ENCODE measurements around the gene RNF20.

The RNF20 gene

GRCh38 chr9:101562966-101563365 is 29.3 kb downstream of the RNF20 start:
- Histone ChIP-seq H3K79me1 (replicated peaks; ENCODE audit: low read length, poor library complexity, severe bottlenecking) (peaks cover 9% of the 10 kb centered on the region), H2BK120ac (ENCODE audit: low read depth, low read length) (no peak overlapping the region), H3K4ac (ENCODE audit: low read depth in 1 of 2, low read length in 2 of 2) (no peak overlapping the region), H2BK12ac (ENCODE audit: low read length in 2 of 2) (no peak overlapping the region), H3K18ac (ENCODE audit: low read depth in 1 of 2, low read length in 2 of 2) (no peak overlapping the region), H3K9me3 (ENCODE audit: control insufficient read depth, low read length) (peaks cover 10% of the 10 kb centered on the region), H3K4me2 (ENCODE audit: low read length, poor library complexity, severe bottlenecking) (no peak overlapping the region), H3K36me3 (ENCODE audit: control insufficient read depth in 1 of 2, insufficient read depth in 2 of 2, low read depth in 1 of 2, low read length in 2 of 2) (peaks cover 9 to 79% of the 10 kb centered on the region in 2 experiments), H2AK5ac (ENCODE audit: low read length, severe bottlenecking) (no peak overlapping the region), H3K14ac (ENCODE audit: low read length in 2 of 2) (no peak overlapping the region), H3K4me3 (ENCODE audit: insufficient read depth in 1 of 2, low read depth in 1 of 2, low read length in 2 of 2) (no peak overlapping the region), H3K9ac (ENCODE audit: low read length) (no peak overlapping the region), H3K4me1 (ENCODE audit: control insufficient read depth, insufficient read depth, low read depth, low read length) (no peaks in the 10 kb centered on the region), H4K91ac (ENCODE audit: low read length) (no peak overlapping the region), H4K8ac (ENCODE audit: low read length) (no peak overlapping the region), H2AFZ (ENCODE audit: low read depth, low read length) (no peak overlapping the region), H3K27me3 (ENCODE audit: control insufficient read depth in 1 of 2, insufficient read depth in 1 of 2, low read length in 2 of 2) (no peaks in the 10 kb centered on the region), H3K27ac (ENCODE audit: low read length, poor library complexity, severe bottlenecking) (no peak overlapping the region), H2BK5ac (ENCODE audit: low read depth, low read length, poor library complexity, severe bottlenecking) (no peak overlapping the region), H2BK15ac (ENCODE audit: low read depth, poor library complexity, severe bottlenecking) (no peak overlapping the region), H3K23ac (ENCODE audit: low read length in 2 of 2) (no peak overlapping the region)
- no peak for DNase-seq
- 94% methylated on average over 1 of the region's 1 CpG for WGBS

DNA sequence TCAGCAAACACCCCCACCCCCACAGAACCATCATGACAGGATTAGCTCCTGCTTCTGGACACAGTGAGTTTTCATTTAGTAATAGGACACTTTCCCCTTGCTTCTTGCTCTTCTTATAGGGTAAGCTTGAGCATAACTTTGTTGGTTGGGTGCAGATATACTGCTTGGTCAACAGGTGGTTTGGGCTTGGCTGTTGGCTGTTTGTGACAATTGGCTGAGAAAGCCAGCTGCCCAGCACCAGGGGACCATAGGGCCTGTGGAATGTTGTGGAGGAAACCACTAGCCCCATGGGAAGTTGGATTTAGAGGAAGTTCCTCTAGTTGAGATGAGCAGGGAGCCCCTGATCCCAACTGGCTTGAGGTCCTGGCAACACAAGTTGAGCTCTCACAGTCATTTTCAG is 30.6 kb downstream of the RNF20 start:
- no peak overlapping the region for H3K23ac ChIP-seq (ENCODE audit: low read length in 2 of 2)

GRCh38 chr9:101566904-101567724 is 33.5 kb downstream of the RNF20 start:
- Histone ChIP-seq H3K23ac (ENCODE audit: low read length in 2 of 2) (no peak overlapping the region), H3K27ac (ENCODE audit: low read length, poor library complexity, severe bottlenecking) (no peak overlapping the region), H2BK15ac (ENCODE audit: low read depth, poor library complexity, severe bottlenecking) (no peak overlapping the region), H3K4me3 (ENCODE audit: insufficient read depth in 1 of 2, low read depth in 1 of 2, low read length in 2 of 2) (no peak overlapping the region), H2AFZ (ENCODE audit: low read depth, low read length) (no peak overlapping the region), H3K79me1 (replicated peaks; ENCODE audit: low read length, poor library complexity, severe bottlenecking) (peaks cover 6% of the 10 kb centered on the region), H3K9me3 (ENCODE audit: control insufficient read depth, low read length) (peaks cover 5% of the 10 kb centered on the region), H3K14ac (ENCODE audit: low read length in 2 of 2) (no peak overlapping the region), H2BK120ac (ENCODE audit: low read depth, low read length) (no peak overlapping the region), H4K91ac (ENCODE audit: low read length) (no peak overlapping the region), H2AK5ac (ENCODE audit: low read length, severe bottlenecking) (no peak overlapping the region), H3K4me2 (ENCODE audit: low read length, poor library complexity, severe bottlenecking) (no peak overlapping the region), H2BK5ac (ENCODE audit: low read depth, low read length, poor library complexity, severe bottlenecking) (no peak overlapping the region), H3K4me1 (ENCODE audit: control insufficient read depth, insufficient read depth, low read depth, low read length) (no peaks in the 10 kb centered on the region), H4K8ac (ENCODE audit: low read length) (no peak overlapping the region), H3K4ac (ENCODE audit: low read depth in 1 of 2, low read length in 2 of 2) (no peak overlapping the region), H3K36me3 (ENCODE audit: control insufficient read depth in 1 of 2, insufficient read depth in 2 of 2, low read depth in 1 of 2, low read length in 2 of 2) (peaks cover 14 to 74% of the 10 kb centered on the region in 2 experiments), H2BK12ac (ENCODE audit: low read length in 2 of 2) (no peak overlapping the region), H3K27me3 (ENCODE audit: control insufficient read depth in 1 of 2, insufficient read depth in 1 of 2, low read length in 2 of 2) (no peaks in the 10 kb centered on the region), H3K18ac (ENCODE audit: low read depth in 1 of 2, low read length in 2 of 2) (no peak overlapping the region), H3K9ac (ENCODE audit: low read length) (no peak overlapping the region)
- 76% methylated on average over 3 of the region's 5 CpGs for WGBS
- peak; percentile 54 for DNase-seq

More for the DNA sequence above, 30.6 kb downstream of the RNF20 start:
- peaks cover 7% of the 10 kb centered on the region for H3K9me3 ChIP-seq (ENCODE audit: control insufficient read depth, low read length)
- no peak overlapping the region for H3K4ac ChIP-seq (ENCODE audit: low read depth in 1 of 2, low read length in 2 of 2)
- H2BK15ac ChIP-seq (ENCODE audit: low read depth, poor library complexity, severe bottlenecking), result no peak overlapping the region
- H3K79me1 ChIP-seq (replicated peaks; ENCODE audit: low read length, poor library complexity, severe bottlenecking), result peaks cover 7% of the 10 kb centered on the region
- no peak overlapping the region for H2BK12ac ChIP-seq (ENCODE audit: low read length in 2 of 2)
- no peak overlapping the region for H3K27ac ChIP-seq (ENCODE audit: low read length, poor library complexity, severe bottlenecking)
- no peak overlapping the region for H2BK5ac ChIP-seq (ENCODE audit: low read depth, low read length, poor library complexity, severe bottlenecking)
- H3K36me3 ChIP-seq (ENCODE audit: control insufficient read depth in 1 of 2, insufficient read depth in 2 of 2, low read depth in 1 of 2, low read length in 2 of 2), result peaks cover 10 to 79% of the 10 kb centered on the region in 2 experiments
- no peak for DNase-seq
- no peak overlapping the region for H2BK120ac ChIP-seq (ENCODE audit: low read depth, low read length)
- H4K8ac ChIP-seq (ENCODE audit: low read length), result no peak overlapping the region
- H2AFZ ChIP-seq (ENCODE audit: low read depth, low read length), result no peak overlapping the region
- H3K4me2 ChIP-seq (ENCODE audit: low read length, poor library complexity, severe bottlenecking), result no peak overlapping the region
- no peak overlapping the region for H3K4me3 ChIP-seq (ENCODE audit: insufficient read depth in 1 of 2, low read depth in 1 of 2, low read length in 2 of 2)
- no peak overlapping the region for H3K9ac ChIP-seq (ENCODE audit: low read length)
- H3K14ac ChIP-seq (ENCODE audit: low read length in 2 of 2), result no peak overlapping the region
- H3K27me3 ChIP-seq (ENCODE audit: control insufficient read depth in 1 of 2, insufficient read depth in 1 of 2, low read length in 2 of 2), result no peaks in the 10 kb centered on the region
- no peak overlapping the region for H2AK5ac ChIP-seq (ENCODE audit: low read length, severe bottlenecking)
- no peak overlapping the region for H4K91ac ChIP-seq (ENCODE audit: low read length)
- no peak overlapping the region for H3K18ac ChIP-seq (ENCODE audit: low read depth in 1 of 2, low read length in 2 of 2)
- no peaks in the 10 kb centered on the region for H3K4me1 ChIP-seq (ENCODE audit: control insufficient read depth, insufficient read depth, low read depth, low read length)

GRCh38 chr9:101567725-101568350 is 34.2 kb downstream of the RNF20 start:
- Histone ChIP-seq H3K36me3 (ENCODE audit: control insufficient read depth in 1 of 2, insufficient read depth in 2 of 2, low read depth in 1 of 2, low read length in 2 of 2) (peaks cover 13 to 67% of the 10 kb centered on the region in 2 experiments), H4K8ac (ENCODE audit: low read length) (no peak overlapping the region), H3K18ac (ENCODE audit: low read depth in 1 of 2, low read length in 2 of 2) (no peak overlapping the region), H3K27ac (ENCODE audit: low read length, poor library complexity, severe bottlenecking) (no peak overlapping the region), H3K9me3 (ENCODE audit: control insufficient read depth, low read length) (no peaks in the 10 kb centered on the region), H3K4me2 (ENCODE audit: low read length, poor library complexity, severe bottlenecking) (no peak overlapping the region), H3K4me1 (ENCODE audit: control insufficient read depth, insufficient read depth, low read depth, low read length) (no peaks in the 10 kb centered on the region), H3K79me1 (replicated peaks; ENCODE audit: low read length, poor library complexity, severe bottlenecking) (peaks cover 6% of the 10 kb centered on the region), H3K4me3 (ENCODE audit: insufficient read depth in 1 of 2, low read depth in 1 of 2, low read length in 2 of 2) (no peak overlapping the region), H3K23ac (ENCODE audit: low read length in 2 of 2) (no peak overlapping the region), H3K9ac (ENCODE audit: low read length) (no peak overlapping the region), H2AK5ac (ENCODE audit: low read length, severe bottlenecking) (no peak overlapping the region), H2BK120ac (ENCODE audit: low read depth, low read length) (no peak overlapping the region), H2BK15ac (ENCODE audit: low read depth, poor library complexity, severe bottlenecking) (no peak overlapping the region), H2AFZ (ENCODE audit: low read depth, low read length) (no peak overlapping the region), H3K27me3 (ENCODE audit: control insufficient read depth in 1 of 2, insufficient read depth in 1 of 2, low read length in 2 of 2) (no peaks in the 10 kb centered on the region), H2BK5ac (ENCODE audit: low read depth, low read length, poor library complexity, severe bottlenecking) (no peak overlapping the region), H3K14ac (ENCODE audit: low read length in 2 of 2) (no peak overlapping the region), H4K91ac (ENCODE audit: low read length) (no peak overlapping the region), H3K4ac (ENCODE audit: low read depth in 1 of 2, low read length in 2 of 2) (no peak overlapping the region), H2BK12ac (ENCODE audit: low read length in 2 of 2) (no peak overlapping the region)
- DNase-seq, result no peak
- WGBS, result 99% methylated on average over 3 of the region's 3 CpGs

Data from mesenchymal stem cell (in vitro differentiated cells and primary cell).